HS-5 (cell line): ENCODE results near the gene KRT78.

Experiments used
- DNase-seq: peaks from one replicate; pipeline ENCODE4 v3.0.0-alpha.2; 2012; ENCODE audit warnings: low read depth

KRT78 gene

GRCh38 chr12:52812073-52812400 lies 36.8 kb downstream of the KRT78 start:
- no peak for DNase-seq

GRCh38 chr12:52811191-52812072 lies 37.4 kb downstream of the KRT78 start:
- DNase-seq, result no peak

- no peak for DNase-seq
Observed at GRCh38 chr12:52810554-52810953, 38.2 kb downstream of the KRT78 start.

- DNase-seq, result no peak
Observed at GRCh38 chr12:52809166-52809565, 39.6 kb downstream of the KRT78 start.

GRCh38 chr12:52808573-52809160 lies 40.1 kb downstream of the KRT78 start:
- DNase-seq, result no peak

GRCh38 chr12:52807544-52808470 lies 41.0 kb downstream of the KRT78 start:
- no peak for DNase-seq

- DNase-seq, result no peak
Observed at GRCh38 chr12:52806821-52807543, 41.8 kb downstream of the KRT78 start.

- DNase-seq, result no peak
Observed at GRCh38 chr12:52806169-52806811, 42.5 kb downstream of the KRT78 start.

- DNase-seq, result no peak
Observed at GRCh38 chr12:52805739-52806138, 43.1 kb downstream of the KRT78 start.

- no peak for DNase-seq
Observed at GRCh38 chr12:52805000-52805399, 43.8 kb downstream of the KRT78 start.

- DNase-seq, result no peak
Observed at GRCh38 chr12:52802442-52802841, 46.4 kb downstream of the KRT78 start.

GRCh38 chr12:52801773-52802172 lies 47.0 kb downstream of the KRT78 start:
- no peak for DNase-seq

- no peak for DNase-seq
Observed at GRCh38 chr12:52800259-52800917, 48.4 kb downstream of the KRT78 start.

- DNase-seq, result no peak
Observed at GRCh38 chr12:52799505-52800211, 49.1 kb downstream of the KRT78 start.

- DNase-seq, result peak; percentile 23
Observed at GRCh38 chr12:52798671-52799504, 49.9 kb downstream of the KRT78 start.

GRCh38 chr12:52798003-52798670 lies 50.7 kb downstream of the KRT78 start:
- peak; percentile 69 for DNase-seq

GRCh38 chr12:52797529-52797894 lies 51.3 kb downstream of the KRT78 start:
- no peak for DNase-seq

- no peak for DNase-seq
Observed at GRCh38 chr12:52796839-52797528, 51.8 kb downstream of the KRT78 start.
